ENCODE results near the gene C12orf43. TPM values are rescaled to one million over a fixed set of nuclear protein-coding genes. Genes with fewer than 3 reads are reported as not detected.

C12orf43 gene
- total RNA-seq, 1 experiment from 2014 or later = 25.7 TPM

DNA sequence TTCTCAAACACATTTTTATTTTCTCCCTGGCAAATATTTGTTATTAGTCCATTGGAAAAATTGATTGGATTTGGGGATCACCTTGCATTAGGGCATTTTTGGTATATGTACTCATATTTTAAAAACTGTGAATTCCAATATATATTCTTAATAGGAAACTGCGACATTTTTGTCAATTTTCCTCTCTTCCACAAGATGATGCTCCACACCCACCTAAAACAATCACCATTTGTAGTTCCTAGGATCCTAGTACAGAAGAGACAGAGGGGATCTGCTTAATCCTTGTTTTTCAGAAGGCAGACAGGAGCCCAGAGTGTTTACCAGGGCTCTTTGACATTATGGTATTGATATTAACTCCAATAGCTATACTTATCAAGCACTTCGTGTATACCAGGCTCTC lies 45.5 kb upstream of the C12orf43 start:
- Histone ChIP-seq H3K4me2 (ENCODE audit: insufficient read depth, insufficient read length, low read length) (no peak overlapping the region), H3K79me1 (ENCODE audit: insufficient read depth, low read depth, low read length, poor library complexity, severe bottlenecking) (no peaks in the 10 kb centered on the region), H2BK20ac (ENCODE audit: low read depth, low read length, poor library complexity, severe bottlenecking) (no peak overlapping the region), H2BK5ac (ENCODE audit: insufficient read length, low read length) (no peak overlapping the region), H2BK120ac (ENCODE audit: low read depth, low read length, poor library complexity, severe bottlenecking) (no peak overlapping the region), H4K8ac (replicated peaks; ENCODE audit: insufficient read length, low read depth, low read length) (no peak overlapping the region), H3K9me3 (ENCODE audit: control insufficient read depth, low read depth, low read length) (no peaks in the 10 kb centered on the region), H4K91ac (ENCODE audit: insufficient read length, low read depth, low read length) (no peak overlapping the region), H2BK12ac (ENCODE audit: insufficient read length, low read depth, low read length) (no peak overlapping the region), H3K23me2 (ENCODE audit: insufficient read length, low read depth, low read length, poor library complexity, severe bottlenecking) (no peaks in the 10 kb centered on the region), H3K4ac (ENCODE audit: low read depth, low read length) (no peak overlapping the region), H2BK15ac (ENCODE audit: low read depth, low read length) (no peak overlapping the region), H4K20me1 (ENCODE audit: control insufficient read depth, insufficient read depth, insufficient read length) (no peaks in the 10 kb centered on the region), H3K23ac (ENCODE audit: insufficient read length, low read depth, low read length) (no peak overlapping the region), H3K18ac (ENCODE audit: insufficient read length, low read depth, low read length) (no peak overlapping the region), H3K27ac (ENCODE audit: insufficient read length, low read depth, low read length) (no peak overlapping the region), H3T11ph (ENCODE audit: low read length) (no peak overlapping the region), H4K5ac (ENCODE audit: insufficient read length, low read depth, low read length) (no peak overlapping the region), H3K56ac (ENCODE audit: insufficient read length, low read depth, low read length) (no peak overlapping the region), H2AFZ (ENCODE audit: low read length) (no peak overlapping the region), H3K4me1 (ENCODE audit: insufficient read depth, low read length) (no peaks in the 10 kb centered on the region), H2AK5ac (ENCODE audit: insufficient read length, low read length) (no peak overlapping the region), H3K14ac (ENCODE audit: insufficient read depth, low read length) (no peak overlapping the region), H3K27me3 (ENCODE audit: insufficient read depth, low read length) (no peaks in the 10 kb centered on the region), H3K9ac (ENCODE audit: extremely low read depth, insufficient read length, low read length) (no peak overlapping the region), H3K79me2 (ENCODE audit: insufficient read depth, low read length) (no peaks in the 10 kb centered on the region)
- H3K36me3 Mint-ChIP-seq (ENCODE audit: insufficient read depth in 1 of 3, low read depth in 3 of 3) = no peaks in the 10 kb centered on the region
- WGBS (ENCODE audit: extremely low coverage, insufficient read length, low lambda C conversion rate) = no CpG with 5 or more reads among the region's 2 CpGs
- no peak overlapping the region for H3K4me3 Mint-ChIP-seq
- TF ChIP-seq, protein P1, sequence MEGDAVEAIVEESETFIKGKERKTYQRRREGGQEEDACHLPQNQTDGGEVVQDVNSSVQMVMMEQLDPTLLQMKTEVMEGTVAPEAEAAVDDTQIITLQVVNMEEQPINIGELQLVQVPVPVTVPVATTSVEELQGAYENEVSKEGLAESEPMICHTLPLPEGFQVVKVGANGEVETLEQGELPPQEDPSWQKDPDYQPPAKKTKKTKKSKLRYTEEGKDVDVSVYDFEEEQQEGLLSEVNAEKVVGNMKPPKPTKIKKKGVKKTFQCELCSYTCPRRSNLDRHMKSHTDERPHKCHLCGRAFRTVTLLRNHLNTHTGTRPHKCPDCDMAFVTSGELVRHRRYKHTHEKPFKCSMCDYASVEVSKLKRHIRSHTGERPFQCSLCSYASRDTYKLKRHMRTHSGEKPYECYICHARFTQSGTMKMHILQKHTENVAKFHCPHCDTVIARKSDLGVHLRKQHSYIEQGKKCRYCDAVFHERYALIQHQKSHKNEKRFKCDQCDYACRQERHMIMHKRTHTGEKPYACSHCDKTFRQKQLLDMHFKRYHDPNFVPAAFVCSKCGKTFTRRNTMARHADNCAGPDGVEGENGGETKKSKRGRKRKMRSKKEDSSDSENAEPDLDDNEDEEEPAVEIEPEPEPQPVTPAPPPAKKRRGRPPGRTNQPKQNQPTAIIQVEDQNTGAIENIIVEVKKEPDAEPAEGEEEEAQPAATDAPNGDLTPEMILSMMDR (conservative IDR thresholded peaks at IDR 0.05) = peak; percentile 36; the same call in 1 of the 3 replicates
- H3K4me1 Mint-ChIP-seq = peaks cover 2 to 8% of the 10 kb centered on the region in 2 experiments; a peak in 3 of 4 replicates
- H3K27ac Mint-ChIP-seq = no peak overlapping the region
- peaks cover 5% of the 10 kb centered on the region for H3K27me3 Mint-ChIP-seq (ENCODE audit: low read depth)
- DNase-seq = no peak
- no peaks in the 10 kb centered on the region for H3K9me3 Mint-ChIP-seq
